HepG2 (cell line): ENCODE data around the gene SOAT1. TPM values are rescaled to one million over a fixed set of nuclear protein-coding genes. Genes with fewer than 3 reads are reported as not detected.

Experiments used
- CCAR2 ChIP-seq: fragments of 200-400 bp; formaldehyde crosslinking; optimal IDR thresholded peaks from 2 replicates; pipeline ENCODE3; 2018; ENCODE audit warnings: low read depth, mild to moderate bottlenecking, low read length, moderate library complexity
- CREB1 ChIP-seq, 2 experiments: fragments of 450-650 bp in 1 of 2; IDR thresholded peaks; 2 replicates each; pipeline ENCODE4 v1.6.1; 2016 to 2017; ENCODE audit warnings: control low read depth in 1 of 2, mild to moderate bottlenecking in 1 of 2, missing compliant biosample characterization in 1 of 2, missing genetic modification characterization in 1 of 2
- EEA1 ChIP-seq: sonication (generic); formaldehyde crosslinking; IDR thresholded peaks from 2 replicates; pipeline ENCODE4 v1.5.1; 2020; ENCODE audit warnings: mild to moderate bottlenecking, missing genetic modification reagents, borderline replicate concordance
- FOXC1 ChIP-seq: sonication (generic); formaldehyde crosslinking; IDR thresholded peaks from 2 replicates; pipeline ENCODE4 v1.8.0; 2022; ENCODE audit warnings: mild to moderate bottlenecking, missing genetic modification reagents, borderline replicate concordance
- HES4 ChIP-seq: sonication (generic); formaldehyde crosslinking; IDR thresholded peaks from 2 replicates; pipeline ENCODE4 v1.9.0; 2021; ENCODE audit warnings: mild to moderate bottlenecking, missing genetic modification reagents, borderline replicate concordance
- PITX1 ChIP-seq: sonication (generic); formaldehyde crosslinking; IDR thresholded peaks from 2 replicates; pipeline ENCODE4 v1.5.1; 2020; ENCODE audit warnings: mild to moderate bottlenecking, missing genetic modification reagents
- POLR2G ChIP-seq: fragments of 200-400 bp; formaldehyde crosslinking; IDR thresholded peaks from 2 replicates; pipeline ENCODE4 v1.6.1; 2018; ENCODE audit warnings: mild to moderate bottlenecking, low read depth, low read length, moderate library complexity
- SMAD1 ChIP-seq: sonication (generic); formaldehyde crosslinking; IDR thresholded peaks from 2 replicates; pipeline ENCODE4 v1.4.0; 2020; ENCODE audit warnings: missing genetic modification reagents, low read depth, mild to moderate bottlenecking, borderline replicate concordance
- TAF15 ChIP-seq: fragments of 200-400 bp; formaldehyde crosslinking; IDR thresholded peaks from one replicate; pipeline ENCODE4 v1.6.1; 2018; ENCODE audit warnings: mild to moderate bottlenecking, low read depth, low read length; ENCODE audit not compliant: poor library complexity, severe bottlenecking
- TOPORS ChIP-seq: sonication (generic); formaldehyde crosslinking; IDR thresholded peaks from 2 replicates; pipeline ENCODE4 v1.8.0; 2023; ENCODE audit warnings: mild to moderate bottlenecking, missing genetic modification reagents
- XBP1 ChIP-seq: sonication (generic); formaldehyde crosslinking; IDR thresholded peaks from 2 replicates; pipeline ENCODE4 v1.5.0; 2020; ENCODE audit warnings: missing genetic modification reagents
- XRCC5 ChIP-seq: fragments of 200-400 bp; formaldehyde crosslinking; optimal IDR thresholded peaks from 2 replicates; pipeline ENCODE3; 2017; ENCODE audit warnings: mild to moderate bottlenecking, low read length
- ZNF260 ChIP-seq: sonication (generic); formaldehyde crosslinking; IDR thresholded peaks from 2 replicates; pipeline ENCODE4 v1.4.0; 2020; ENCODE audit warnings: missing genetic modification reagents, low read depth, mild to moderate bottlenecking, borderline replicate concordance
- ZNF510 ChIP-seq: sonication (generic); formaldehyde crosslinking; IDR thresholded peaks from 2 replicates; pipeline ENCODE4 v1.4.0; 2020; ENCODE audit warnings: low read depth, mild to moderate bottlenecking, missing genetic modification reagents
- ZNF562 ChIP-seq: sonication (generic); formaldehyde crosslinking; IDR thresholded peaks from 2 replicates; pipeline ENCODE4 v1.8.0; 2022; ENCODE audit warnings: missing genetic modification reagents, borderline replicate concordance
- ZNF644 ChIP-seq: IDR thresholded peaks from 2 replicates; pipeline ENCODE4 v1.6.1; 2016; ENCODE audit warnings: low read depth
- ZZZ3 ChIP-seq: sonication (generic); formaldehyde crosslinking; IDR thresholded peaks from 2 replicates; pipeline ENCODE4 v1.4.0; 2020; ENCODE audit warnings: missing genetic modification reagents, mild to moderate bottlenecking, borderline replicate concordance
- polyA plus RNA-seq, 8 experiments: library from polyadenylated mRNA; depleted of rRNA in 3 of 8; stranded (reverse) in 7 of 8; unstranded in 1 of 8; fragments of >200 nt; fragmentation: Illumina TruSeq in 4 of 8; extraction: Trizol in 4 of 8; gene quantifications; 2 replicates each; pipeline versions ENCODE4 v1.2.1 to v1.2.3, GENCODE V29; 2011 to 2016; ENCODE audit warnings: low read depth in 4 of 8, missing spikeins in 1 of 8, mixed read lengths in 1 of 8; ENCODE audit not compliant: insufficient read depth in 1 of 8
- total RNA-seq, 5 experiments: library from RNA; depleted of rRNA; stranded (reverse); fragments of >200 nt; fragmentation: Illumina TruSeq; extraction: Trizol; gene quantifications; 2 replicates each; pipeline ENCODE4 v1.2.3, GENCODE V29; 2016; ENCODE audit warnings: low read depth in 1 of 5
- TF ChIP-seq, protein P1 (sequence below): sonication (generic); formaldehyde crosslinking; conservative IDR thresholded peaks from 2 replicates; pipeline ENCODE4 v1.4.0; 2020; ENCODE audit warnings: missing genetic modification reagents
- TF ChIP-seq, protein P2 (sequence below): sonication (generic); formaldehyde crosslinking; IDR thresholded peaks from 2 replicates; pipeline ENCODE4 v1.9.0; 2022; ENCODE audit warnings: missing genetic modification reagents, mild to moderate bottlenecking, borderline replicate concordance
- TF ChIP-seq, protein P3 (sequence below): sonication (generic); formaldehyde crosslinking; IDR thresholded peaks from 2 replicates; pipeline ENCODE4 v1.8.1; 2023; ENCODE audit warnings: mild to moderate bottlenecking, inconsistent platforms, moderate library complexity, missing genetic modification reagents, borderline replicate concordance
- TF ChIP-seq, protein P4 (sequence below): sonication (generic); formaldehyde crosslinking; IDR thresholded peaks from 2 replicates; pipeline ENCODE4 v1.4.0; 2020; ENCODE audit warnings: low read depth, mild to moderate bottlenecking, missing genetic modification reagents
- TF ChIP-seq, protein P5 (sequence below): sonication (generic); formaldehyde crosslinking; IDR thresholded peaks from 2 replicates; pipeline ENCODE4 v1.4.0; 2020; ENCODE audit warnings: mild to moderate bottlenecking, missing genetic modification reagents

Gene SOAT1
- total and polyA plus RNA-seq, 2 of the 13 experiments (the other 11 are each of a cell fraction or from before 2014, with no cell fraction given): 22.3 to 52.0 TPM

DNA sequence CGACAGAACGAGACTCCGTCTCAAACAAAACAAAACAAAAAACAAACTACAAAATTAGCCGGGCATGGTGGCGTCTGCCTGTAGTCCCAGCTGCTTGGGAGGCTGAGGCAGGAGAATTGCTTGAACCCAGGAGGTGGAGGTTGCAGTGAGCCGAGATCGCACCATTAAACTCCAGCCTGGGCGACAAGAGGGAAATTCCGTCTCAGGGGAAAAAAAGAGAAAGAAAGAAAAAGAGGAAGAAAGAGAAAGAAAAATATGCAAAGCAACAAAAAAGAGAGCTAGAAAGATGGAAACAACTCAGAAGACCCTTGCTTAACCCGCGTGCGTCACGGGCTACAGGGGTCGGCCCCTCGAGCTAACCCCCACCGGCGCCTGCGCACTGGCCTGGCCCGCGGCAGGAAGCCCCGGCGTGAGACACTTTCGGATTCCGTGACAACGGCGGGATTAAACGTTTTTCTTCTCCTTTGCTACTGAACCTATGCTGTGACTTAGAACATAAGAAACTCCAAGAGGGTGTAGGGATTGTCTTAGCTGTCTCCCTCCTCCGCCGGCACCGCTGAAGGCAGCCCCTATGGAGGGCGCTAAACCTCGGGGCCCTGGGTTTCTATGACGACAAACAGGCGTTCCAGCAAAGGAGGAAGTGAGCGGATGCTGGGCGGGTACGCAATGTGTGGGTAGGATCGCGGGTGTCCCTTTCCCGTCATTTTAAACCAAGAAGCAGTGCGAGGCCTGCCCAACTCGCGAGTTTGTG is 71.9 kb downstream of the SOAT1 start, which contains the start of gene AXDND1 (continued):
- TF ChIP-seq, protein P1, sequence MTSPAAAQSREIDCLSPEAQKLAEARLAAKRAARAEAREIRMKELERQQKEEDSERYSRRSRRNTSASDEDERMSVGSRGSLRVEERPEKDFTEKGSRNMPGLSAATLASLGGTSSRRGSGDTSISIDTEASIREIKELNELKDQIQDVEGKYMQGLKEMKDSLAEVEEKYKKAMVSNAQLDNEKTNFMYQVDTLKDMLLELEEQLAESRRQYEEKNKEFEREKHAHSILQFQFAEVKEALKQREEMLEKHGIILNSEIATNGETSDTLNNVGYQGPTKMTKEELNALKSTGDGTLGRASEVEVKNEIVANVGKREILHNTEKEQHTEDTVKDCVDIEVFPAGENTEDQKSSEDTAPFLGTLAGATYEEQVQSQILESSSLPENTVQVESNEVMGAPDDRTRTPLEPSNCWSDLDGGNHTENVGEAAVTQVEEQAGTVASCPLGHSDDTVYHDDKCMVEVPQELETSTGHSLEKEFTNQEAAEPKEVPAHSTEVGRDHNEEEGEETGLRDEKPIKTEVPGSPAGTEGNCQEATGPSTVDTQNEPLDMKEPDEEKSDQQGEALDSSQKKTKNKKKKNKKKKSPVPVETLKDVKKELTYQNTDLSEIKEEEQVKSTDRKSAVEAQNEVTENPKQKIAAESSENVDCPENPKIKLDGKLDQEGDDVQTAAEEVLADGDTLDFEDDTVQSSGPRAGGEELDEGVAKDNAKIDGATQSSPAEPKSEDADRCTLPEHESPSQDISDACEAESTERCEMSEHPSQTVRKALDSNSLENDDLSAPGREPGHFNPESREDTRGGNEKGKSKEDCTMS: no peak
- TF ChIP-seq CREB1 (IDR thresholded peaks at IDR 0.05) (peak; percentile 77), CREB1 (CRISPR knock-in tag; IDR thresholded peaks at IDR 0.05) (peak; percentile 88), XRCC5 (no peak), ZNF562 (CRISPR knock-in tag) (no peak), ZNF510 (no peak), HES4 (CRISPR knock-in tag) (no peak), FOXC1 (CRISPR knock-in tag) (peak; percentile 61; the same call in 1 of the 2 replicates), ZNF260 (no peak), ZZZ3 (CRISPR knock-in tag) (no peak), TOPORS (CRISPR knock-in tag) (0 out of 2 replicates have a peak, but pooled peaks have one; percentile 80), SMAD1 (CRISPR knock-in tag) (no peak), XBP1 (CRISPR knock-in tag) (no peak), ZNF644 (CRISPR knock-in tag) (no peak), PITX1 (CRISPR knock-in tag) (peak; percentile 58; the same call in 1 of the 2 replicates), POLR2G (peak; percentile 69), TAF15 (no peak), CCAR2 (no peak), EEA1 (CRISPR knock-in tag) (no peak; the same call in 1 of the 2 replicates)
- TF ChIP-seq, protein P2, sequence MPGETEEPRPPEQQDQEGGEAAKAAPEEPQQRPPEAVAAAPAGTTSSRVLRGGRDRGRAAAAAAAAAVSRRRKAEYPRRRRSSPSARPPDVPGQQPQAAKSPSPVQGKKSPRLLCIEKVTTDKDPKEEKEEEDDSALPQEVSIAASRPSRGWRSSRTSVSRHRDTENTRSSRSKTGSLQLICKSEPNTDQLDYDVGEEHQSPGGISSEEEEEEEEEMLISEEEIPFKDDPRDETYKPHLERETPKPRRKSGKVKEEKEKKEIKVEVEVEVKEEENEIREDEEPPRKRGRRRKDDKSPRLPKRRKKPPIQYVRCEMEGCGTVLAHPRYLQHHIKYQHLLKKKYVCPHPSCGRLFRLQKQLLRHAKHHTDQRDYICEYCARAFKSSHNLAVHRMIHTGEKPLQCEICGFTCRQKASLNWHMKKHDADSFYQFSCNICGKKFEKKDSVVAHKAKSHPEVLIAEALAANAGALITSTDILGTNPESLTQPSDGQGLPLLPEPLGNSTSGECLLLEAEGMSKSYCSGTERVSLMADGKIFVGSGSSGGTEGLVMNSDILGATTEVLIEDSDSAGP: peak; percentile 80
- TF ChIP-seq, protein P3, sequence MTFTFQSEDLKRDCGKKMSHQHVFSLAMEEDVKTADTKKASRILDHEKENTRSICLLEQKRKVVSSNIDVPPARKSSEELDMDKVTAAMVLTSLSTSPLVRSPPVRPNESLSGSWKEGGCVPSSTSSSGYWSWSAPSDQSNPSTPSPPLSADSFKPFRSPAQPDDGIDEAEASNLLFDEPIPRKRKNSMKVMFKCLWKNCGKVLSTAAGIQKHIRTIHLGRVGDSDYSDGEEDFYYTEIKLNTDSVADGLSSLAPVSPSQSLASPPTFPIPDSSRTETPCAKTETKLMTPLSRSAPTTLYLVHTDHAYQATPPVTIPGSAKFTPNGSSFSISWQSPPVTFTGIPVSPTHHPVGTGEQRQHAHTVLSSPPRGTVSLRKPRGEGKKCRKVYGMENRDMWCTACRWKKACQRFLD (CRISPR knock-in tag): peak; percentile 79; the same call in 1 of the 2 replicates
- TF ChIP-seq, protein P4, sequence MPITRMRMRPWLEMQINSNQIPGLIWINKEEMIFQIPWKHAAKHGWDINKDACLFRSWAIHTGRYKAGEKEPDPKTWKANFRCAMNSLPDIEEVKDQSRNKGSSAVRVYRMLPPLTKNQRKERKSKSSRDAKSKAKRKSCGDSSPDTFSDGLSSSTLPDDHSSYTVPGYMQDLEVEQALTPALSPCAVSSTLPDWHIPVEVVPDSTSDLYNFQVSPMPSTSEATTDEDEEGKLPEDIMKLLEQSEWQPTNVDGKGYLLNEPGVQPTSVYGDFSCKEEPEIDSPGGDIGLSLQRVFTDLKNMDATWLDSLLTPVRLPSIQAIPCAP (CRISPR knock-in tag): no peak
- TF ChIP-seq, protein P5, sequence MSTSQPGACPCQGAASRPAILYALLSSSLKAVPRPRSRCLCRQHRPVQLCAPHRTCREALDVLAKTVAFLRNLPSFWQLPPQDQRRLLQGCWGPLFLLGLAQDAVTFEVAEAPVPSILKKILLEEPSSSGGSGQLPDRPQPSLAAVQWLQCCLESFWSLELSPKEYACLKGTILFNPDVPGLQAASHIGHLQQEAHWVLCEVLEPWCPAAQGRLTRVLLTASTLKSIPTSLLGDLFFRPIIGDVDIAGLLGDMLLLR: no peak; the same call in 1 of the 2 replicates
